ENCODE data around the gene DUSP16. TPM values are rescaled to one million over a fixed set of nuclear protein-coding genes. Genes with fewer than 3 reads are reported as not detected.
"Not testable (repeated sequence)": the region's sequence is repeated elsewhere in the genome, so short reads cannot be mapped to it uniquely, and the experiment has no call there.

Gene DUSP16
- total and polyA plus RNA-seq, 5 donors from 2014 or later = 29.4 to 108 (median 30.3) TPM

DNA sequence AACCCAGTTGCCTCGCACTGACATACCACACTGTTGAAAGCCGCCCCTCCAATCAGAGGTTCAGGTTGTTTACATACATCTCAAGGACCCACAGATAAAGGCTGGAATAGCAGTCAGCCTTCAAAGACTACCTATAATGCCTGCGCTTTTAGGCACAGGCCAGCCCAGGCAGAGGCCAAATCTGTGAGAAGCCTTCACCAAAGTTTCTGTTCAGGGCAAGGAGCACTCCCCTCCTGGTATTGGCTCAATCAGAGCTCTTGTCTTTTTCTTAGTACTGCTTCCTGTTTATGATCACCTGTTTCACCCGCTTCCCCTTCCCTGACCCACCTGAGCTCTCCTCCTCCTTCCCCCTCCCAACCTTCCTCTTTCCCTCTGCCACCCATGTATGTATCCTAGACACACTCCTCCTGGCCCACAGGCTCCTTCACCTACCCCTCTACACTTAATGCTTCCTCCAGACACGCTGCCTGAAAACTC is 34.8 kb downstream of the DUSP16 start:
- Mint-ChIP-seq H3K27ac (peak overlapping the region; percentile 93 to 100 (median 97)), H3K4me3 (peak overlapping the region; percentile 39 to 92 (median 82)), H3K4me1 (peaks cover 38 to 79% (median 55%) of the 10 kb centered on the region in 4 donors), H3K36me3 (peaks cover 20% of the 10 kb centered on the region), H3K9me3 (peaks cover 0 to 5% (median 0%) of the 10 kb centered on the region in 7 donors), H3K27me3 (no peaks in the 10 kb centered on the region)
- ATAC-seq (ENCODE audit: low read depth in 2 of 2) (peak; percentile 82 to 87), DNase-seq (peak; percentile 7 to 90 (median 44))
- H3K4me1 ChIP-seq (ENCODE audit: control insufficient read depth, insufficient read depth, low read length, poor library complexity, severe bottlenecking) = peaks cover 58% of the 10 kb centered on the region
- H3K36me3 ChIP-seq (ENCODE audit: control insufficient read depth, insufficient read depth, low read length) = peaks cover 7% of the 10 kb centered on the region
- H3K9me3 ChIP-seq (ENCODE audit: control insufficient read depth in 2 of 2, low read length in 2 of 2) = no peaks in the 10 kb centered on the region
- peak overlapping the region; percentile 79 for H3K27ac ChIP-seq (ENCODE audit: insufficient read depth, low read length, poor library complexity, severe bottlenecking)
- no peaks in the 10 kb centered on the region for H3K27me3 ChIP-seq (ENCODE audit: control insufficient read depth, insufficient read depth, low read length)
- H3K4me3 ChIP-seq (ENCODE audit: low read depth, low read length) = peak overlapping the region; percentile 75

DNA sequence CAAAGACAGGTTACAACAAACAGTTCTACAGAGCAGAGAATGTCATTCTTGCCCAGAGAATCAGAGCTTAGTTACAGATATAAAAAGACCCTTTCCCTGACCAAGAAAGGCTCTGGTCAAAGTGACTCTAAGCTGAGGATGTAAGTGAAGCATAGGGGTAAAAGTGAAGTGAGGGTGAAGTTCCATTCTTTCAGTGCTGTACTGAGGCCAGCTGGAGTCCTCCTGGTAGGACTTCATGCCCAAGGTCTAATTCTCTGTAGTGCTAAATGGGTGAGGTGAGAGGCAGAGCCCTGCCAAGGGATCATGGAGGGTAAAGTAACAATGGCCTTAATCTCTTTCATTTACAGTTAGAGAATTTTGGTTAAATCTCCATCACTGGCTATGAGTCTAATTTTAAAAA is 38.5 kb downstream of the DUSP16 start:
- Histone ChIP-seq H3K4me3 (ENCODE audit: low read depth, low read length) (peak overlapping the region; percentile 14), H3K27ac (ENCODE audit: insufficient read depth, low read length, poor library complexity, severe bottlenecking) (peak overlapping the region; percentile 35), H3K27me3 (ENCODE audit: control insufficient read depth, insufficient read depth, low read length) (no peaks in the 10 kb centered on the region), H3K4me1 (ENCODE audit: control insufficient read depth, insufficient read depth, low read length, poor library complexity, severe bottlenecking) (peaks cover 81% of the 10 kb centered on the region), H3K9me3 (ENCODE audit: control insufficient read depth in 2 of 2, low read length in 2 of 2) (no peaks in the 10 kb centered on the region), H3K36me3 (ENCODE audit: control insufficient read depth, insufficient read depth, low read length) (peaks cover 19% of the 10 kb centered on the region)
- Mint-ChIP-seq H3K9me3 (no peaks in the 10 kb centered on the region), H3K27me3 (no peaks in the 10 kb centered on the region), H3K4me3 (peak overlapping the region in 2 of 4 donors; percentile 28 to 52), H3K27ac (peak overlapping the region; percentile 74 to 89 (median 85)), H3K36me3 (peaks cover 22% of the 10 kb centered on the region), H3K4me1 (peaks cover 43 to 91% (median 71%) of the 10 kb centered on the region in 4 donors)
- ATAC-seq (ENCODE audit: low read depth in 2 of 2) (no peak), DNase-seq (no peak)

DNA sequence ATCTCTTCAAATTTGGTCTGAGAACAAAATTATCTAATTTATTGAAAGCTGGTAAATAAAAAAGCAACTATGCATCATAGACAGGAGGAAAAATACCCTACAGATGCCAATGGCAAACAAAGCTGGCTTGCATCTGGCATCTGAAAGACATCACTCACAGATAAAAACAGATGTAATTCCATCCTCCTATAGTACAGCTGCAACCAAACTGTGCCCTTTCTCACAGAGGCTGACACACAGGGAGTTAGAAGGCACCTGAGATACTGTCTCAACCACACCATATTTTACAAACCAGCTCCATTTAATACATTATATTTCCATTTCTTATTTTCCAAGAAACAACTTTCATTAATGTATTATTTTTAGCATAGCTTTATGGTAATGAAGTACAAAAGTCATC is 39.4 kb downstream of the DUSP16 start:
- H3K27me3 Mint-ChIP-seq = no peaks in the 10 kb centered on the region
- peaks cover 29% of the 10 kb centered on the region for H3K36me3 Mint-ChIP-seq
- no peak for DNase-seq
- Histone ChIP-seq H3K27me3 (ENCODE audit: control insufficient read depth, insufficient read depth, low read length) (no peaks in the 10 kb centered on the region), H3K4me3 (ENCODE audit: low read depth, low read length) (no peak overlapping the region), H3K9me3 (ENCODE audit: control insufficient read depth in 2 of 2, low read length in 2 of 2) (no peaks in the 10 kb centered on the region), H3K27ac (ENCODE audit: insufficient read depth, low read length, poor library complexity, severe bottlenecking) (no peak overlapping the region), H3K4me1 (ENCODE audit: control insufficient read depth, insufficient read depth, low read length, poor library complexity, severe bottlenecking) (peaks cover 80% of the 10 kb centered on the region), H3K36me3 (ENCODE audit: control insufficient read depth, insufficient read depth, low read length) (peaks cover 28% of the 10 kb centered on the region)
- no peaks in the 10 kb centered on the region for H3K9me3 Mint-ChIP-seq
- peak overlapping the region in 1 of 4 donors; percentile 42 for H3K4me3 Mint-ChIP-seq
- H3K27ac Mint-ChIP-seq = peak overlapping the region in 2 of 3 donors; percentile 34 to 89
- ATAC-seq (ENCODE audit: low read depth in 2 of 2) = no peak
- peaks cover 44 to 90% (median 71%) of the 10 kb centered on the region in 4 donors for H3K4me1 Mint-ChIP-seq

GRCh38 chr12:12522657-12523056 is 40.0 kb downstream of the DUSP16 start:
- H3K27me3 Mint-ChIP-seq; DNase-seq; H3K9me3 ChIP-seq (ENCODE audit: control insufficient read depth in 2 of 2, low read length in 2 of 2); H3K4me3 ChIP-seq (ENCODE audit: low read depth, low read length); H3K9me3 Mint-ChIP-seq; H3K27ac ChIP-seq (ENCODE audit: insufficient read depth, low read length, poor library complexity, severe bottlenecking); H3K27me3 ChIP-seq (ENCODE audit: control insufficient read depth, insufficient read depth, low read length); ATAC-seq (ENCODE audit: low read depth in 2 of 2): not testable (repeated sequence)
- H3K36me3 Mint-ChIP-seq = peaks cover 32% of the 10 kb centered on the region
- H3K4me3 Mint-ChIP-seq = peak overlapping the region in 2 of 4 donors; percentile 2 to 42
- peaks cover 32% of the 10 kb centered on the region for H3K36me3 ChIP-seq (ENCODE audit: control insufficient read depth, insufficient read depth, low read length)
- H3K4me1 Mint-ChIP-seq = peaks cover 38 to 90% (median 69%) of the 10 kb centered on the region in 4 donors
- peak overlapping the region; percentile 48 to 89 (median 52) for H3K27ac Mint-ChIP-seq
- H3K4me1 ChIP-seq (ENCODE audit: control insufficient read depth, insufficient read depth, low read length, poor library complexity, severe bottlenecking) = peaks cover 80% of the 10 kb centered on the region

- H3K4me1 ChIP-seq (ENCODE audit: control insufficient read depth, insufficient read depth, low read length, poor library complexity, severe bottlenecking) = peaks cover 80% of the 10 kb centered on the region
- no peak for DNase-seq
- no peak for ATAC-seq (ENCODE audit: low read depth in 2 of 2)
- Mint-ChIP-seq H3K36me3 (peaks cover 39% of the 10 kb centered on the region), H3K4me1 (peaks cover 40 to 91% (median 72%) of the 10 kb centered on the region in 4 donors), H3K27ac (peak overlapping the region; percentile 48 to 72 (median 52)), H3K9me3 (no peaks in the 10 kb centered on the region), H3K4me3 (no peak overlapping the region), H3K27me3 (no peaks in the 10 kb centered on the region)
- H3K36me3 ChIP-seq (ENCODE audit: control insufficient read depth, insufficient read depth, low read length) = peaks cover 40% of the 10 kb centered on the region
- H3K27ac ChIP-seq (ENCODE audit: insufficient read depth, low read length, poor library complexity, severe bottlenecking) = no peak overlapping the region
- no peaks in the 10 kb centered on the region for H3K27me3 ChIP-seq (ENCODE audit: control insufficient read depth, insufficient read depth, low read length)
- H3K9me3 ChIP-seq (ENCODE audit: control insufficient read depth in 2 of 2, low read length in 2 of 2) = no peaks in the 10 kb centered on the region
- no peak overlapping the region for H3K4me3 ChIP-seq (ENCODE audit: low read depth, low read length)
Observed at GRCh38 chr12:12521888-12522287, 40.8 kb downstream of the DUSP16 start.

- peaks cover 38 to 89% (median 72%) of the 10 kb centered on the region in 4 donors for H3K4me1 Mint-ChIP-seq
- H3K4me3 Mint-ChIP-seq = peak overlapping the region in 3 of 4 donors; percentile 5 to 46 (median 6)
Observed at GRCh38 chr12:12521044-12521485, 41.6 kb downstream of the DUSP16 start.

GRCh38 chr12:12520273-12520672 is 42.4 kb downstream of the DUSP16 start:
- peak overlapping the region in 1 of 3 donors; percentile 39 for H3K27ac Mint-ChIP-seq
- Histone ChIP-seq H3K4me3 (ENCODE audit: low read depth, low read length) (peak overlapping the region; percentile 64), H3K4me1 (ENCODE audit: control insufficient read depth, insufficient read depth, low read length, poor library complexity, severe bottlenecking) (peaks cover 65% of the 10 kb centered on the region), H3K27ac (ENCODE audit: insufficient read depth, low read length, poor library complexity, severe bottlenecking) (peak overlapping the region; percentile 53), H3K36me3 (ENCODE audit: control insufficient read depth, insufficient read depth, low read length) (peaks cover 53% of the 10 kb centered on the region), H3K27me3 (ENCODE audit: control insufficient read depth, insufficient read depth, low read length) (no peaks in the 10 kb centered on the region), H3K9me3 (ENCODE audit: control insufficient read depth in 2 of 2, low read length in 2 of 2) (no peaks in the 10 kb centered on the region)
- no peak for ATAC-seq (ENCODE audit: low read depth in 2 of 2)
- no peaks in the 10 kb centered on the region for H3K27me3 Mint-ChIP-seq
- no peak for DNase-seq
- no peaks in the 10 kb centered on the region for H3K9me3 Mint-ChIP-seq
- peaks cover 42% of the 10 kb centered on the region for H3K36me3 Mint-ChIP-seq
- H3K4me1 Mint-ChIP-seq = peaks cover 38 to 86% (median 72%) of the 10 kb centered on the region in 4 donors
- H3K4me3 Mint-ChIP-seq = peak overlapping the region; percentile 20 to 85 (median 48)

More at GRCh38 chr12:12521044-12521485, 41.6 kb downstream of the DUSP16 start:
- Mint-ChIP-seq H3K27me3 (no peaks in the 10 kb centered on the region), H3K9me3 (no peaks in the 10 kb centered on the region), H3K36me3 (peaks cover 42% of the 10 kb centered on the region), H3K27ac (peak overlapping the region; percentile 15 to 72 (median 72))
- no peaks in the 10 kb centered on the region for H3K27me3 ChIP-seq (ENCODE audit: control insufficient read depth, insufficient read depth, low read length)
- no peak for DNase-seq
- no peaks in the 10 kb centered on the region for H3K9me3 ChIP-seq (ENCODE audit: control insufficient read depth in 2 of 2, low read length in 2 of 2)
- no peak overlapping the region for H3K27ac ChIP-seq (ENCODE audit: insufficient read depth, low read length, poor library complexity, severe bottlenecking)
- H3K4me1 ChIP-seq (ENCODE audit: control insufficient read depth, insufficient read depth, low read length, poor library complexity, severe bottlenecking) = peaks cover 73% of the 10 kb centered on the region
- peaks cover 48% of the 10 kb centered on the region for H3K36me3 ChIP-seq (ENCODE audit: control insufficient read depth, insufficient read depth, low read length)
- no peak overlapping the region for H3K4me3 ChIP-seq (ENCODE audit: low read depth, low read length)
- ATAC-seq (ENCODE audit: low read depth in 2 of 2) = no peak

Measured in CD4-positive, CD25-positive, alpha-beta regulatory T cell (primary cell).